Motor neuron (in vitro differentiated cells): ENCODE results near the gene PROCA1. TPM values are rescaled to one million over a fixed set of nuclear protein-coding genes. Genes with fewer than 3 reads are reported as not detected.
"Not testable (repeated sequence)": the region's sequence is repeated elsewhere in the genome, so short reads cannot be mapped to it uniquely, and the experiment has no call there.

Source experiments
- ATAC-seq, 8 experiments: fragments of 200-7000 bp; cut with Tn5 transposase; replicated peaks in 6 of 8; 2 replicates each; pipeline ENCODE4 v1.8.0; 2021; ENCODE audit warnings: mild to moderate bottlenecking in 8 of 8, moderate library complexity in 8 of 8
- H3K27ac ChIP-seq, 2 donors: fragments of 250-450 bp; sonication (Bioruptor Pico); 2 replicates each; pipeline ENCODE4 v1.9.0; 2021; ENCODE audit warnings: antibody characterized with exemption in 2 of 2, mild to moderate bottlenecking in 2 of 2, moderate library complexity in 1 of 2
- H3K4me1 ChIP-seq, 2 donors: fragments of 250-450 bp; sonication (Bioruptor Pico); replicated peaks in 1 of 2; 2 replicates each; pipeline ENCODE4 v1.6.1; 2021; ENCODE audit warnings: antibody characterized with exemption in 2 of 2, mild to moderate bottlenecking in 2 of 2, moderate library complexity in 1 of 2
- H3K4me3 ChIP-seq, 5 donors: fragments of 250-450 bp; sonication (Bioruptor Pico); 2 replicates each; pipeline ENCODE4 v1.9.0; 2021; ENCODE audit warnings: antibody characterized with exemption in 5 of 5, mild to moderate bottlenecking in 5 of 5, moderate library complexity in 4 of 5
- WGBS, 10 experiments: fragments of 450-650 bp; shearing (Covaris generic); methylation state at CpG; one replicate each; pipeline ENCODE4 v1.0.0; 2022; 5-methylcytosine and 5-hydroxymethylcytosine counted together
- in situ Hi-C, 9 experiments: fragments of 400-800 bp; cut with MboI; loops; one replicate each; pipeline ENCODE4 v1.15.0; 2021; ENCODE audit warnings: low sequenced_read_pairs in 9 of 9, low pct_unique_long_range_greater_than_20kb in 2 of 9; ENCODE audit not compliant: unreplicated experiment in 9 of 9
- total RNA-seq, 8 experiments: library from RNA; unstranded; fragments of 300-600 nt; gene quantifications; 2 replicates each; pipeline versions ENCODE4 v1.2.3 to v1.2.4, GENCODE V29; 2022

PROCA1 gene
- total RNA-seq, 8 experiments from 2014 or later = 0.66 to 10.4 (median 5.7) TPM

- Histone ChIP-seq H3K4me3 (no peak overlapping the region), H3K4me1 (peaks cover 12 to 19% of the 10 kb centered on the region in 2 donors), H3K27ac (no peak overlapping the region)
- ATAC-seq = no peak
- in situ Hi-C loops = loop anchor here in 1 of 9 experiments (25.0 kb wide), 1 partner anchor 372 kb away; no protein-coding TSS in a partner anchor
- WGBS, 10 experiments = 39 to 100% (median 93%) methylated on average over 1 to 4 of the region's 10 CpGs; no CpG with 5 or more reads in 2 of the 10 experiments
Measured at GRCh38 chr17:28740406-28741357, 29.0 kb upstream of the PROCA1 start.

GRCh38 chr17:28738680-28739384 lies 27.1 kb upstream of the PROCA1 start:
- no peak overlapping the region for H3K4me3 ChIP-seq
- in situ Hi-C loops = loop anchor here in 1 of 9 experiments (25.0 kb wide), 1 partner anchor 373 kb away; no protein-coding TSS in a partner anchor
- ATAC-seq = no peak
- WGBS, 10 experiments = 81 to 100% (median 100%) methylated on average over 1 to 5 of the region's 10 CpGs; no CpG with 5 or more reads in 5 of the 10 experiments
- H3K27ac ChIP-seq = no peak overlapping the region
- H3K4me1 ChIP-seq = peaks cover 11 to 18% of the 10 kb centered on the region in 2 donors

GRCh38 chr17:28737770-28738679 lies 26.3 kb upstream of the PROCA1 start:
- Histone ChIP-seq H3K4me3 (no peak overlapping the region), H3K27ac (no peak overlapping the region), H3K4me1 (peaks cover 8 to 18% of the 10 kb centered on the region in 2 donors)
- ATAC-seq = peak in 4 of 8 experiments; percentile 7 to 12 (median 10)
- in situ Hi-C loops = loop anchor here in 1 of 9 experiments (25.0 kb wide), 1 partner anchor 374 kb away; no protein-coding TSS in a partner anchor
- WGBS, 10 experiments = 20 to 100% (median 84%) methylated on average over 1 to 9 of the region's 22 CpGs; no CpG with 5 or more reads in 4 of the 10 experiments

GRCh38 chr17:28737316-28737715 lies 25.6 kb upstream of the PROCA1 start:
- in situ Hi-C loops = loop anchor here in 1 of 9 experiments (25.0 kb wide), 1 partner anchor 375 kb away; no protein-coding TSS in a partner anchor
- H3K4me1 ChIP-seq = peaks cover under 1 to 13% of the 10 kb centered on the region in 2 donors
- ATAC-seq = no peak
- 95% methylated on average over 4 of the region's 12 CpGs; no CpG with 5 or more reads in 9 of the 10 experiments for WGBS, 10 experiments
- H3K27ac ChIP-seq = no peak overlapping the region
- no peak overlapping the region for H3K4me3 ChIP-seq

- H3K4me3 ChIP-seq, H3K4me1 ChIP-seq, ATAC-seq, H3K27ac ChIP-seq: not testable (repeated sequence)
- in situ Hi-C loops = loop anchor here in 1 of 9 experiments (25.0 kb wide), 1 partner anchor 376 kb away; no protein-coding TSS in a partner anchor
- no CpG with 5 or more reads among the region's 8 CpGs for WGBS, 10 experiments
Measured at GRCh38 chr17:28735913-28736769, 24.5 kb upstream of the PROCA1 start.

- in situ Hi-C loops = loop anchor here in 1 of 9 experiments (25.0 kb wide), 1 partner anchor 377 kb away; no protein-coding TSS in a partner anchor
- WGBS, 10 experiments = 16 to 100% (median 80%) methylated on average over 1 to 3 of the region's 5 CpGs; no CpG with 5 or more reads in 5 of the 10 experiments
Measured at GRCh38 chr17:28735242-28735722, 23.6 kb upstream of the PROCA1 start.

GRCh38 chr17:28734712-28735241 lies 23.1 kb upstream of the PROCA1 start:
- Histone ChIP-seq H3K4me1 (no peaks in the 10 kb centered on the region), H3K4me3 (no peak overlapping the region), H3K27ac (no peak overlapping the region)
- 96 to 100% (median 100%) methylated on average over 1 to 8 of the region's 10 CpGs; no CpG with 5 or more reads in 5 of the 10 experiments for WGBS, 10 experiments
- no peak for ATAC-seq
- in situ Hi-C loops = loop anchor here in 1 of 9 experiments (25.0 kb wide), 1 partner anchor 378 kb away; no protein-coding TSS in a partner anchor

More at GRCh38 chr17:28735242-28735722, 23.6 kb upstream of the PROCA1 start:
- no peak overlapping the region for H3K27ac ChIP-seq
- no peak overlapping the region for H3K4me3 ChIP-seq
- ATAC-seq = peak in 3 of 8 experiments; percentile 79 to 98 (median 98)
- H3K4me1 ChIP-seq = no peaks in the 10 kb centered on the region

- H3K4me1 ChIP-seq = no peaks in the 10 kb centered on the region
- WGBS, 10 experiments = 0 to 100% (median 80%) methylated on average over 1 of the region's 1 CpG; no CpG with 5 or more reads in 3 of the 10 experiments
- in situ Hi-C loops = loop anchor here in 1 of 9 experiments (25.0 kb wide), 1 partner anchor 379 kb away; no protein-coding TSS in a partner anchor
- no peak overlapping the region for H3K27ac ChIP-seq
- ATAC-seq = no peak
- no peak overlapping the region for H3K4me3 ChIP-seq
Measured at GRCh38 chr17:28733346-28733745, 21.7 kb upstream of the PROCA1 start.

GRCh38 chr17:28729950-28730330 lies 18.3 kb upstream of the PROCA1 start:
- Histone ChIP-seq H3K4me3 (no peak overlapping the region), H3K27ac (no peak overlapping the region), H3K4me1 (peaks cover 5 to 12% of the 10 kb centered on the region in 2 donors)
- no peak for ATAC-seq
- WGBS, 10 experiments = 70 to 93% (median 89%) methylated on average over 2 to 11 of the region's 11 CpGs; no CpG with 5 or more reads in 1 of the 10 experiments
- in situ Hi-C loops = loop anchor here in 1 of 9 experiments (25.0 kb wide), 1 partner anchor 382 kb away; no protein-coding TSS in a partner anchor

GRCh38 chr17:28728364-28729200 lies 16.9 kb upstream of the PROCA1 start, which contains the start of gene NEK8:
Gene NEK8 (plus strand): TSS chr17:28728788. CDS start chr17:28728814, 26 bp downstream.
- peak; percentile 9 to 38 (median 18) for ATAC-seq
- Histone ChIP-seq H3K4me1 (peaks cover 9 to 16% of the 10 kb centered on the region in 2 donors), H3K4me3 (peak within 1 kb of the TSS; percentile 63 to 95 (median 82)), H3K27ac (peak within 1 kb of the TSS; percentile 89 to 95)
- WGBS, 10 experiments = 0 to 3% (median 0%) methylated on average over 4 to 16 of the region's 64 CpGs; no CpG with 5 or more reads in 3 of the 10 experiments
- in situ Hi-C loops = loop anchor here in 1 of 9 experiments (25.0 kb wide), 1 partner anchor 384 kb away; no protein-coding TSS in a partner anchor
